ENCODE data around the gene MRNIP. TPM values are rescaled to one million over a fixed set of nuclear protein-coding genes. Genes with fewer than 3 reads are reported as not detected.
A peak's percentile ranks its signal among the peaks of the same experiment; 100 is the strongest.

Gene MRNIP
- total RNA-seq, 6 experiments from 2014 or later = 4.7 to 14.7 (median 9.0) TPM

DNA sequence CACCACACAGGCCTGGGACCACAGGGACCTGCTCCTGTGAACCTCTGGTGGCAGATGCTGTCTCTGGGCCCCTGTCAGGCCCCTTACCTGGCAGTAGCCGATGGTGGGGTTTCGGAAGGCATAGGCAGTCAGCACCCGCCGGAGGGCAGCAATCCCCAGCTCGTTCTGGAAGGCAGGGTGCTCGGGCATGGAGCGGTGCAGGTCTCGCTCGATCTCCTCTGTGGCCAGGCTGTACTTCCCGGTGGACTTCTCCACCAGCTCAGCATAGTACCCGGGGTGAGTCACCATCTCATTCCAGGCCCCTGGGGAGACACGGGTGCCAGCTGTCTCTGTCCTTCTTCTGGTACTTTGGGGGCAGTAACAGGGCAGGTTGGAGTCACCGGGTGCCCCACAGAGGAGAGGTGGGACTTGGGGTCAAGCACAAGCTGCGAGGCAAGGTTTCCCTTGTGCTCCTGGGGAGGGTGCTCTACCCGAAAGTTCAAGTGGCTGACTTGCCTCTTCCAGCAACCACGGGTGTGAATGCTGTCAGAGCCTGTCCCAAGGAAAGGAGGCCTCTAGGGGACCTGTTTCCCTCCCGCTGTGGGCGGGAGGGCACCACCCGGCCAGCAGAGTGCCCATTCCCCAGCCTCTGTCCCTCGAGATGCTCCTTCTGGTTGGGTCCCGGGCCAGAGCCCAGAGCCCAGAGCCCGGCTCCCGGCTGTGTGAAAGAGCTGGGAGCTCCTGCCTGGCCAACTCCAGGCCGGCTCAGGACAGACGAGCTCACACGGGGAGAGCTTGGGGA is 19.8 kb upstream of the MRNIP start:
- Histone ChIP-seq H3K27ac (no peak overlapping the region), H3K27me3 (no peaks in the 10 kb centered on the region), H3K36me3 (peaks cover 0 to 46% (median 12%) of the 10 kb centered on the region in 4 donors), H3K4me3 (no peak overlapping the region), H3K4me1 (no peaks in the 10 kb centered on the region), H3K9me3 (peaks cover 0 to 6% (median 0%) of the 10 kb centered on the region in 4 donors)
- peak in 1 of 4 donors; percentile 7 for ATAC-seq
- 100% methylated on average over 2 of the region's 26 CpGs for WGBS (ENCODE audit: insufficient coverage, low coverage, low lambda C conversion rate, missing lambda C conversion rate)
- no peak for DNase-seq
- no peak for TF ChIP-seq POLR2A (IDR thresholded peaks at IDR 0.05)
- TF ChIP-seq, protein P1, sequence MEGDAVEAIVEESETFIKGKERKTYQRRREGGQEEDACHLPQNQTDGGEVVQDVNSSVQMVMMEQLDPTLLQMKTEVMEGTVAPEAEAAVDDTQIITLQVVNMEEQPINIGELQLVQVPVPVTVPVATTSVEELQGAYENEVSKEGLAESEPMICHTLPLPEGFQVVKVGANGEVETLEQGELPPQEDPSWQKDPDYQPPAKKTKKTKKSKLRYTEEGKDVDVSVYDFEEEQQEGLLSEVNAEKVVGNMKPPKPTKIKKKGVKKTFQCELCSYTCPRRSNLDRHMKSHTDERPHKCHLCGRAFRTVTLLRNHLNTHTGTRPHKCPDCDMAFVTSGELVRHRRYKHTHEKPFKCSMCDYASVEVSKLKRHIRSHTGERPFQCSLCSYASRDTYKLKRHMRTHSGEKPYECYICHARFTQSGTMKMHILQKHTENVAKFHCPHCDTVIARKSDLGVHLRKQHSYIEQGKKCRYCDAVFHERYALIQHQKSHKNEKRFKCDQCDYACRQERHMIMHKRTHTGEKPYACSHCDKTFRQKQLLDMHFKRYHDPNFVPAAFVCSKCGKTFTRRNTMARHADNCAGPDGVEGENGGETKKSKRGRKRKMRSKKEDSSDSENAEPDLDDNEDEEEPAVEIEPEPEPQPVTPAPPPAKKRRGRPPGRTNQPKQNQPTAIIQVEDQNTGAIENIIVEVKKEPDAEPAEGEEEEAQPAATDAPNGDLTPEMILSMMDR (IDR thresholded peaks at IDR 0.05) = no peak
- intact Hi-C loops (cut with DNase I) = no loop called here

DNA sequence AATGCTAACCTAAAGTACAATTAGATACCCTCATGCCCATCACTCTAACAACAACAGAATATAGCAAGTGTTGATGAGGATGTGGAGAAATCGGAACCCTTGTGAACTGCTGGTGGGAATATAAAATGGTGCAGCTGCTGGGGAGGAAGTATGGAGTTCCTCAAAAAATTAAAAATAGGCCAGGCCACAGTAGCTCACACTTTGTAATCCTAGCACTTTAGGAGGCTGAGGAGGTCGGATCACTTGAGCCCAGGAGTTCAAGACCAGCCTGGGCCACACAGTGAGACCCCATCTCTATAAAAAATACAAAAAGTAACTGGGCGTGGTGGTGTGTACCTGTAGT is 18.0 kb upstream of the MRNIP start:
- no peaks in the 10 kb centered on the region for H3K4me1 ChIP-seq
- intact Hi-C loops (cut with DNase I) = no loop called here
- no peak overlapping the region for H3K27ac ChIP-seq
- 84% methylated on average over 3 of the region's 3 CpGs for WGBS (ENCODE audit: insufficient coverage, low coverage, low lambda C conversion rate, missing lambda C conversion rate)
- no peak overlapping the region for H3K4me3 ChIP-seq
- peaks cover 0 to 58% (median 16%) of the 10 kb centered on the region in 4 donors for H3K36me3 ChIP-seq
- no peaks in the 10 kb centered on the region for H3K27me3 ChIP-seq
- TF ChIP-seq, protein P1 (IDR thresholded peaks at IDR 0.05) = no peak
- TF ChIP-seq POLR2A (IDR thresholded peaks at IDR 0.05) = no peak
- DNase-seq (no peak), ATAC-seq (peak in 2 of 4 donors; percentile 14 to 29)
- no peaks in the 10 kb centered on the region for H3K9me3 ChIP-seq

DNA sequence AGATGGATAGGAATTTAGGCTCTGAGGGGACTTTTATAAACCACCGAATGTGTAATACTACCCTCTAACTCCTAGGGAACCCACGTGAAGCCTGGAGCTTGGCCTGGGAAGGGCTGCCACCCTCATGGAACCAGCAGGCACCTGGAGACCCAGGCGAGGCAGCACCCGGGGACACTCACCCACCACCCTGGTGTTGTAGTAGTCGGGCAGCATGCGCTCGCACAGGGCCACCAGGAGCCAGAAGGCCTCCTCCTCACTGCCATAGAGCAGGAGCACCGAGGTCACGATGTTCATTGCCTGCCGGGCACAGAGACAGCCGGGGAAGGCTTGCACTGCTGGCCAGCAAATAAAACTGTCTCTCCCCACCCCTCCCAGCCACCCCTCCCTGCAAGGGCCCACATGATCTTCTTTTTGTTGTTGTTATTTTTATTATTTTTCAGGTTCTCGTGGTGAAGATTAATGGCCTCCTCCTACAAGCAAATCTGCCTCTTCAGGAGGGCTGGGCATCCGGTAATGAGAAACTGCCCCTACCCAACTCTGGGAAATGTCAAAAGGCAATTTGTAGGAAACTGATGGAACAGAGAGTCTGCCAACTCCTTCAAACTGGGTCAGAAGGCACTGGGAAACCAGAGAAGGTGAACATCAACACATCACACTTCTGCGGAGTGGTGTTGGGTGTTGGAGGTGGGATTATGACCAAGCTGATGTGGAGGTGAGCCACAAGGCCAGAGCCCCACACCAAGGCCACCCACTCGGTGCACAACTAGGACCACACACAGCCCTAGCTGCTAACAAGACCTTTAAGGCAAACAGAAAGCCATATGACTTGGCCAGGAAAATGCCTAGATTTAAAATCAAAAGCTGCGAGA is 17.4 kb upstream of the MRNIP start:
- Histone ChIP-seq H3K36me3 (peaks cover 0 to 62% (median 16%) of the 10 kb centered on the region in 4 donors), H3K4me1 (no peaks in the 10 kb centered on the region), H3K27ac (no peak overlapping the region), H3K27me3 (no peaks in the 10 kb centered on the region), H3K4me3 (no peak overlapping the region), H3K9me3 (no peaks in the 10 kb centered on the region)
- DNase-seq = no peak
- WGBS (ENCODE audit: insufficient coverage, low coverage, low lambda C conversion rate, missing lambda C conversion rate) = 88% methylated on average over 5 of the region's 16 CpGs
- TF ChIP-seq, protein P1 (IDR thresholded peaks at IDR 0.05) = no peak
- no peak for TF ChIP-seq POLR2A (IDR thresholded peaks at IDR 0.05)
- ATAC-seq = no peak
- intact Hi-C loops (cut with DNase I) = no loop called here

DNA sequence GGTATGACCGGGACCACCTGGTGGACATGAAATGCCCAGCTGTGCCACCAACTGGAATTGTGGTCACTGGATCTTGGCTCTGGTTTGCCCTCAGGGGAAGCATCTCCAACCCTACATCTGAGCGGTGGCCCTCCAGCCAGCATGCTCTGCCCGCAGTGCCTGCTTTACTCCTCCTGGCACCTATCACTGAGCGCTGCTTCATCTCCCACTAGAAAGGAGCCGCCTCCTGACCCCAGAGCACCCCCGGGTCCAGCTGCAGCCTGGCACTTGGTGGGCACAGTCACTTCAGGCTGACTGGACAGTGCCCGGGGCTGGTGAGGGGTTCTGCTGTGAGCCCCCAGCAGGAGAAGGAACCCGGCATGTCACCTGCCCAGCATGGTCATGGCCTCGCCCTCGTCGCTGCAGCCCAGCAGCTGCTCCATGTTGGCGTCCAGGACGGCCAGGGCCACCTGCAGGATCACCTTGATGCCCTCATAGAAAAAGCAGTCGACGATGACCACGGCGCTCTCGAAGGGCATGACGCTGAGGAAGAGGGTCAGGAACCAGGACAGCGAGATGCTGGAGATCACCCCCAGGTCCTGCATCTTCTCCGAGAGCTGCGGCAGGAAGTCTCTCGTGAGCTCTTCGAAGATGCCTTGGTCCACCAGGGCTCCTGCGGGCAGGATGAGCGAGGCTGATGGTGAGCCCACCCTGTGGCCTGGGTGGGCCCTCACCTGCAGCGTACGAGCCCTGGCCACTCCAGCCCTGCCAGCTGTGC is 16.1 kb upstream of the MRNIP start:
- no CpG with 5 or more reads among the region's 28 CpGs for WGBS (ENCODE audit: insufficient coverage, low coverage, low lambda C conversion rate, missing lambda C conversion rate)
- DNase-seq = no peak
- no peaks in the 10 kb centered on the region for H3K9me3 ChIP-seq
- no peak for ATAC-seq
- H3K27ac ChIP-seq = no peak overlapping the region
- intact Hi-C loops (cut with DNase I) = no loop called here
- no peaks in the 10 kb centered on the region for H3K4me1 ChIP-seq
- peaks cover 0 to 66% (median 16%) of the 10 kb centered on the region in 4 donors for H3K36me3 ChIP-seq
- H3K4me3 ChIP-seq = no peak overlapping the region
- H3K27me3 ChIP-seq = no peaks in the 10 kb centered on the region
- TF ChIP-seq, protein P1 (IDR thresholded peaks at IDR 0.05) = no peak
- no peak for TF ChIP-seq POLR2A (IDR thresholded peaks at IDR 0.05)
